ENCODE measurements around the gene GRM4. TPM values are rescaled to one million over a fixed set of nuclear protein-coding genes. Genes with fewer than 3 reads are reported as not detected.

Gene GRM4
- total RNA-seq, 6 donors from 2014 or later = 0.24 TPM; not detected in 5

DNA sequence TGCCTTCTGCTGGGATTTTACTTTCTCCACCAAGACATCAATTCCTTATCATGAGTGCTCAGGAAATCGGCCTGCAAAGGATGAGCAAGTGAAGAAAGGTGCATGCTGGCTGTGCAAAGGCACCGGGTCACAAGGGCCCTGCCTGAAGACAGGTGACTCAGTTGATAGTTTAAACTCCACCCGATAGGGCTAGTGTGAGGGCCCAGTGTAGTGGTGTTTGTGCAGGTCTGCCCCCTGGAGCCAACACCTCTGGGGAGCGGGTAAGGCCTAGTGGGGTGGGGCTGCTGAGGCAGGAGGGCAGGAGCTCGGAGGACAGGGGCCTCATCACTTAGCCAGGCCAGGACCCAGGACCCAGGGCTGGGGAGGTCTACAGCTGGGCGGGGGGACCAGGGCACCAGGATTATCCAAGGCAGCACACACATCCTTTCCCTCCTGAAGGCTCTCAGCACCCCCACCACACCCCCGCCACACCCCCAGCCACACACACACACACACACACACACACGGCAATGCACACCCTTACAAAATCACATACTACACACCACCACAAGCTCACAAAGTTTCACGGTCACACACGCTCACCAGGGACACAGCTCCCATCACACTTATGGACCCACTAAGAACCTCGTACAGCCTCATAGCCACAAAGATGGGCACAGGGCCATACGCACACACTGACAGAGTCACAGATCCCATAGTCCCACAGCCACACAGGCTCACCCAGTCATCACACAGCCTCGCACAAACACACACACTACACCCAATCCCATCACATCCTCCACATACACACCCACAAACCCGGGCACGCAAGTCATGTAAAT lies 75.4 kb downstream of the GRM4 start:
- H3K36me3 ChIP-seq = no peaks in the 10 kb centered on the region
- DNase-seq (no peak), ATAC-seq (ENCODE audit: low FRiP score in 2 of 2) (no peak)
- H3K9me3 ChIP-seq = no peaks in the 10 kb centered on the region
- H3K27me3 ChIP-seq = no peaks in the 10 kb centered on the region
- no peaks in the 10 kb centered on the region for H3K4me1 ChIP-seq
- TF ChIP-seq, protein P1, sequence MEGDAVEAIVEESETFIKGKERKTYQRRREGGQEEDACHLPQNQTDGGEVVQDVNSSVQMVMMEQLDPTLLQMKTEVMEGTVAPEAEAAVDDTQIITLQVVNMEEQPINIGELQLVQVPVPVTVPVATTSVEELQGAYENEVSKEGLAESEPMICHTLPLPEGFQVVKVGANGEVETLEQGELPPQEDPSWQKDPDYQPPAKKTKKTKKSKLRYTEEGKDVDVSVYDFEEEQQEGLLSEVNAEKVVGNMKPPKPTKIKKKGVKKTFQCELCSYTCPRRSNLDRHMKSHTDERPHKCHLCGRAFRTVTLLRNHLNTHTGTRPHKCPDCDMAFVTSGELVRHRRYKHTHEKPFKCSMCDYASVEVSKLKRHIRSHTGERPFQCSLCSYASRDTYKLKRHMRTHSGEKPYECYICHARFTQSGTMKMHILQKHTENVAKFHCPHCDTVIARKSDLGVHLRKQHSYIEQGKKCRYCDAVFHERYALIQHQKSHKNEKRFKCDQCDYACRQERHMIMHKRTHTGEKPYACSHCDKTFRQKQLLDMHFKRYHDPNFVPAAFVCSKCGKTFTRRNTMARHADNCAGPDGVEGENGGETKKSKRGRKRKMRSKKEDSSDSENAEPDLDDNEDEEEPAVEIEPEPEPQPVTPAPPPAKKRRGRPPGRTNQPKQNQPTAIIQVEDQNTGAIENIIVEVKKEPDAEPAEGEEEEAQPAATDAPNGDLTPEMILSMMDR (IDR thresholded peaks at IDR 0.05) = no peak
- TF ChIP-seq POLR2A (IDR thresholded peaks at IDR 0.05) (no peak), POLR2AphosphoS5 (IDR thresholded peaks at IDR 0.05) (no peak), EP300 (IDR thresholded peaks at IDR 0.05) (no peak)
- no peak overlapping the region for H3K27ac ChIP-seq
- no peak overlapping the region for H3K4me3 ChIP-seq
- 84 to 89% methylated on average over 12 to 15 of the region's 15 CpGs for WGBS, 2 donors

DNA sequence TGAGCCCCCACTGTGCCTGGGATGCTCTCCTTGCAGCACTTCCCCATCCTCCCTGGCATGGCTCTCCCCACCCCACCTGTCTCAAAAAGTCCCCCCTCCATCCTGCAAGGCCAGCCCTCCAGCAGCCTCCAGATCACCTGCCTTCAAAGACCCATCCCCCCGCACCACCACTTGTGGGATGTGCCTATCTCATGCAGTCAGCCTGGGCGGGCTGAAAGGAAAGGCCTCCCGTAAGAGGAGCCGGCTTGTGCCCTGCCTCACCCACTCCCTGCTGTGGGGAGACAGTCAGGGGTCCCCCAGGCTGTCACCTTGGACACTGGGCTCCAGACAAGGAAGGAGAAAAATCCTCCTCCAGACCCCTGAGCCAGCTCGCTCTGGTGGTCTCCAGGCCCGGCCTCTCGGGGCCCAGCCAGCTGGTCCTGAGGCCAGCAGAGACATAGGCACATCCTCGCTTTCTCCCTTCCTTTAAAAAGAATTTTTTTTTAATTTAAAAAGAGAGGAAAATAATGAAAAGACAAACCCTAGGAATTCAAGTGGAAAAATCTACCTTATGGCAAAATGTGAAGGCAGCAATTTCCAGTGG lies 77.3 kb downstream of the GRM4 start:
- WGBS, 2 donors = 54 to 67% methylated on average over 3 to 5 of the region's 8 CpGs
- Histone ChIP-seq H3K4me3 (no peak overlapping the region), H3K27ac (no peak overlapping the region), H3K27me3 (no peaks in the 10 kb centered on the region), H3K9me3 (no peaks in the 10 kb centered on the region), H3K36me3 (no peaks in the 10 kb centered on the region), H3K4me1 (no peaks in the 10 kb centered on the region)
- ATAC-seq (ENCODE audit: low FRiP score in 2 of 2) (no peak), DNase-seq (no peak)
- TF ChIP-seq, protein P1 (IDR thresholded peaks at IDR 0.05) = no peak
- TF ChIP-seq POLR2A (IDR thresholded peaks at IDR 0.05) (no peak), POLR2AphosphoS5 (IDR thresholded peaks at IDR 0.05) (no peak), EP300 (IDR thresholded peaks at IDR 0.05) (no peak)

DNA sequence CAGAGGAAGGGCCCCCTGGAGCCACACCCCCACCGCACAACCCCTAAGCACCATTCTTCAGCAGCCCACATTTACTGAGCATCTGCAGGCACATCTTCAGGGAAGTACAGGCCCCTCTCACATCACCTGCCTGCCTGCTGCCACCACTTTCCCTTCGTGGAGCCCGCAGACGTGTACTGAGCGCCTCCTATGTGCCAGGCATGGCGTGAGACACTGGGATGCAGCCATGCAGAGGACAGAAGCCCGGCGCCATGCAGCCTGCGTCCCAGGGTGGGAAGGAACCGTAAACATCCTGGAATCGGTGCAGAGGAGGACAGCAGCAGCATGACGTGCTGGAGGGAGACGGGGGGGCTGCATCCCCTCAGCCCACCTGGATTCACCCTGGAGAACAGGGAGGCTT lies 78.1 kb downstream of the GRM4 start:
- Histone ChIP-seq H3K4me1 (no peaks in the 10 kb centered on the region), H3K36me3 (no peaks in the 10 kb centered on the region), H3K27ac (no peak overlapping the region), H3K9me3 (no peaks in the 10 kb centered on the region), H3K4me3 (no peak overlapping the region), H3K27me3 (no peaks in the 10 kb centered on the region)
- DNase-seq (no peak), ATAC-seq (ENCODE audit: low FRiP score in 2 of 2) (no peak)
- TF ChIP-seq POLR2AphosphoS5 (IDR thresholded peaks at IDR 0.05) = no peak
- no peak for TF ChIP-seq EP300 (IDR thresholded peaks at IDR 0.05)
- no peak for TF ChIP-seq POLR2A (IDR thresholded peaks at IDR 0.05)
- TF ChIP-seq, protein P1 (IDR thresholded peaks at IDR 0.05) = no peak
- WGBS, 2 donors = 37% methylated on average over 9 of the region's 13 CpGs; no CpG with 5 or more reads in 1 of the 2 donors

DNA sequence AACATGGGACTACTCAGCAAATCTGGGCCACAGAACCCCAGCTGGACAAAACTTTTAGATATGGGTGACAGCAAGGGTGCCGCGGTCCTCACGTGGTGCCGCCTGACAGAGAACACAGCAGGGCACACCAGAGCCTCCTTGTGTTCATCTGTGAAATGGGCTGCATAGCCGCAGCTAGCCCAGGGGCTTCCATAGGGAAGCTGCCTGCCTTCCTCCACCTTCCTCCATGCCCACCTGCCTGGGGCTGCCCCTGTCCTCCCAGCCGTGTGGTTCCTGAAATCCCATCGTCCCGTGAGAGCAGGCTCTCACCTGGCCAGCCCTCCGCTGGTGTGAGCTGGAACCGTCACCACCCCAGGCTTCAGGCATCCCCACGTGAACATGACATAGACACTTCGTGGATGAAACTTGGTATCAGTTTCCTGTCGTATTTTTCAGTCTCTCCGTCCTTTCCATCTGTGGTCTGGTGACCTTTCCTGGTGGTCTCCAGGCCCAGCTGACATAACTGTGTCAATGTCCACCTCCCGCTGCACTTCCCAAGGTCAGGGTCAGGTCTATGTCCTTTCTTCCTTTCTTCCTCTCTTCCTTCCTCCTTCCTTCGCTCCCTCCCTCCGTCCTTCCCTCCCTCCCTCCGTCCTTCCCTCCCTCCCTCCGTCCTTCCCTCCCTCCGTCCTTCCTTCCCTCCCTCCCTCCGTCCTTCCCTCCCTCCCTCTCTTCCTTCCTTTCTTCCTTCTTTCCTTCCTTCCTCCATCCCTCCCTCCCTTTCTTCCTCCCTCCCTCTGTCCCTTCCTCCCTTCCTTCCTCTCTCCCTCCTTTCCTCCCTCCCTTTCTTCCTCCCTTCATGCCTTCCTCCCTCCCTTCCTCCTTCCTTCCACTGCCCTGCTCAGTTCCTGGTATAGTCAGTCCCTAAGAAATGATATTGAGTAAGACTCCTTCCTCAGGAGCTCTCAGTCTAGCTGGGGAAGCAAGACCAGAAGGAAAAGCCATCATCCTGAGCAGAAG lies 78.8 kb downstream of the GRM4 start:
- ATAC-seq (ENCODE audit: low FRiP score in 2 of 2) (no peak), DNase-seq (no peak)
- Histone ChIP-seq H3K36me3 (no peaks in the 10 kb centered on the region), H3K4me1 (no peaks in the 10 kb centered on the region), H3K9me3 (no peaks in the 10 kb centered on the region), H3K4me3 (no peak overlapping the region), H3K27ac (no peak overlapping the region), H3K27me3 (no peaks in the 10 kb centered on the region)
- no peak for TF ChIP-seq POLR2AphosphoS5 (IDR thresholded peaks at IDR 0.05)
- TF ChIP-seq POLR2A (IDR thresholded peaks at IDR 0.05) = no peak
- no peak for TF ChIP-seq EP300 (IDR thresholded peaks at IDR 0.05)
- TF ChIP-seq, protein P1 (IDR thresholded peaks at IDR 0.05) = no peak
- 54 to 56% methylated on average over 16 to 21 of the region's 21 CpGs for WGBS, 2 donors

Measured in upper lobe of left lung (tissue), 6 donors.